ENCODE results near the gene SDCBP2. TPM values are rescaled to one million over a fixed set of nuclear protein-coding genes. Genes with fewer than 3 reads are reported as not detected.

Gene SDCBP2
- total RNA-seq, 1 donor from 2014 or later = 10.8 TPM

GRCh38 chr20:1368448-1369199 is 39.7 kb upstream of the SDCBP2 start:
- peaks cover 66% of the 10 kb centered on the region for H3K36me3 ChIP-seq
- H3K27ac ChIP-seq = no peak overlapping the region
- no peak for ATAC-seq
- H3K4me3 ChIP-seq = no peak overlapping the region
- H3K27me3 ChIP-seq (ENCODE audit: low read depth) = no peaks in the 10 kb centered on the region
- no peaks in the 10 kb centered on the region for H3K9me3 ChIP-seq
- no peak for TF ChIP-seq CTCF (IDR thresholded peaks at IDR 0.05)
- peaks cover 58% of the 10 kb centered on the region for H3K4me1 ChIP-seq
- no peak for DNase-seq
- intact Hi-C loops (cut with DNase I) = no loop called here

DNA sequence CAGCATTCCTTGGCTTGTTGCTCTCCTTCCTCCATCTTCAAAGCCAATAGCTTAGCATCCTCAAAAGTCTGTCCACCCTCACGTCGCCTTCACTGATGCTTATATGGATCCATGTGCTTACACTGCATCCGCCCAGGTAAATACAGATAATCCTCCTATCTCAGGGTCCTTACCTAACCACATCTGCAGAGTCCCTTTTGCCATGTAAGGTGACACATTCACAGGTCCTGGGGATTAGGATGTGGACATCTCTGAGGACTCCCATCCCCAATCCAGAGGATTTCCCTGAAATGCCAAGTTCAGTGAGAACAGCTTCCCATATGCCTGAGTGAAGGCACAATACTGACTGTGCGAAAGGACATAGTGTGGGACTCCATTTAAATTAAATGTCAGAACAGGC is 38.5 kb upstream of the SDCBP2 start:
- no peak overlapping the region for H3K4me3 ChIP-seq
- ATAC-seq (no peak), DNase-seq (no peak)
- H3K36me3 ChIP-seq = peaks cover 56% of the 10 kb centered on the region
- intact Hi-C loops (cut with DNase I) = no loop called here
- peaks cover 53% of the 10 kb centered on the region for H3K4me1 ChIP-seq
- H3K27me3 ChIP-seq (ENCODE audit: low read depth) = no peaks in the 10 kb centered on the region
- no peaks in the 10 kb centered on the region for H3K9me3 ChIP-seq
- no peak overlapping the region for H3K27ac ChIP-seq
- TF ChIP-seq CTCF (IDR thresholded peaks at IDR 0.05) = no peak

DNA sequence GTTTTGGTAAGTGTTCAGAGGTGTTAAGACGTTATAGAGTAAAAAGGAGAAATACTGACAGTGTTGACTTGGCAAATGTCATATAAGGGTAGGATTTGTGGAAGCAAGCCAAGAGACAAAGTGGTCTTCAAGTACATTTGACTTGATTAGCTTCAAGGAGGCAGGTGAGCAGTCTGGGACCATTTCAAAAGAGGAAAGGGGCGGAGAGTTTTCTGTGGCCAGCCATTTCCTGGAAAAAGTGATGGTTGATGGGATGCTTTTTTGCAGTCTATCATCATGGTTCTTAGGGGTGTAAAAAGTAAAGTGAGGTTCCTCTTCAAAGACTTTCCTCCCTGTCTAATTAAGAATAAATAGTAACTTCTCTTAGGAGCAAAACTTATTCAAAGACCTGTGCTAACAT is 35.2 kb upstream of the SDCBP2 start:
- H3K27me3 ChIP-seq (ENCODE audit: low read depth) = no peaks in the 10 kb centered on the region
- peak overlapping the region; percentile 41 for H3K27ac ChIP-seq
- H3K36me3 ChIP-seq = peaks cover 44% of the 10 kb centered on the region
- TF ChIP-seq CTCF (IDR thresholded peaks at IDR 0.05) = no peak
- peak in 1 of 2 donors; percentile 47 for ATAC-seq
- H3K4me1 ChIP-seq = peaks cover 24% of the 10 kb centered on the region
- no peak overlapping the region for H3K4me3 ChIP-seq
- intact Hi-C loops (cut with DNase I) = no loop called here
- no peak for DNase-seq
- no peaks in the 10 kb centered on the region for H3K9me3 ChIP-seq

GRCh38 chr20:1363522-1363921 is 34.6 kb upstream of the SDCBP2 start:
- Histone ChIP-seq H3K4me3 (no peak overlapping the region), H3K27ac (peak overlapping the region; percentile 41), H3K36me3 (peaks cover 40% of the 10 kb centered on the region), H3K27me3 (ENCODE audit: low read depth) (no peaks in the 10 kb centered on the region), H3K4me1 (peaks cover 18% of the 10 kb centered on the region), H3K9me3 (no peaks in the 10 kb centered on the region)
- TF ChIP-seq CTCF (IDR thresholded peaks at IDR 0.05) = no peak
- DNase-seq (no peak), ATAC-seq (no peak)
- intact Hi-C loops (cut with DNase I) = no loop called here

DNA sequence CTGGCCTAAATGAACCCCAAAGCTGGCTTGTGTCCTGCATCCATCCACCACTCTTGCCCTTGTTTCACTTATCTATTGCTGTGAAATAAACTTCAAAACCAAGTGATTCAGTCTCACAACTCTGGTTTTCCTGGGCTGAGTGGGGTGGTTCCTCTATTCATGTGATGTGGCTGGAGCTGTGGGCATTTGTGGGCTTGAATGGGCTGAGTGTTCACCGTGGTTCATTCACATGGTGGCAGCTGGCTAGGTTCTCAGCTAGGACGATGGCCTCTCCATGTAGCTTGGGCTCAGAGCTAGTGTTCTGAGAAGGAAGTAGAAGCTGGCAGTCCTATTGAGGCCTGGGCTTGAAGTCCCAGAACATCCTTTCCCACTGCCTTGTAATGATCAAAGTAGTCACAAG is 33.5 kb upstream of the SDCBP2 start:
- Histone ChIP-seq H3K27ac (no peak overlapping the region), H3K27me3 (ENCODE audit: low read depth) (no peaks in the 10 kb centered on the region), H3K4me3 (no peak overlapping the region), H3K9me3 (no peaks in the 10 kb centered on the region), H3K4me1 (peaks cover 18% of the 10 kb centered on the region), H3K36me3 (peaks cover 29% of the 10 kb centered on the region)
- intact Hi-C loops (cut with DNase I) = no loop called here
- no peak for TF ChIP-seq CTCF (IDR thresholded peaks at IDR 0.05)
- DNase-seq (no peak), ATAC-seq (no peak)

Measured in lower lobe of right lung (tissue), 2 donors.